Peyer's patch (tissue), 4 donors: ENCODE data around the gene PLEKHA1. TPM values are rescaled to one million over a fixed set of nuclear protein-coding genes. Genes with fewer than 3 reads are reported as not detected.
A peak's percentile ranks its signal among the peaks of the same experiment; 100 is the strongest.

Source experiments
- DNase-seq, 3 donors: peaks; one replicate each; pipeline ENCODE4 v3.0.0-alpha.2; 2017 to 2019
- H3K27ac ChIP-seq, 4 donors: fragments of 200-600 bp; sonication (generic); one replicate each; pipeline ENCODE4 v1.5.1; 2016 to 2019
- H3K27me3 ChIP-seq, 2 donors: fragments of 200-600 bp; sonication (generic); one replicate each; pipeline ENCODE4 v1.5.1; 2019
- H3K36me3 ChIP-seq, 3 donors: fragments of 200-600 bp; sonication (generic); one replicate each; pipeline ENCODE4 v1.5.1; 2016 to 2019
- H3K4me1 ChIP-seq, 4 donors: fragments of 200-600 bp; sonication (generic); one replicate each; pipeline ENCODE4 v1.5.1; 2016 to 2019
- H3K4me3 ChIP-seq, 4 donors: fragments of 200-600 bp; sonication (generic); 1 replicate in 3 of 4; 2 replicates in 1 of 4; pipeline ENCODE4 v1.5.1; 2016 to 2019; ENCODE audit warnings: mild to moderate bottlenecking in 1 of 4
- H3K9me3 ChIP-seq, 4 donors: fragments of 200-600 bp; sonication (generic); one replicate each; pipeline ENCODE4 v1.5.1; 2016 to 2019; ENCODE audit warnings: mild to moderate bottlenecking in 1 of 4
- CTCF ChIP-seq, 6 experiments: fragments of 450-650 bp in 4 of 6; fragments of 200-600 bp in 2 of 6; sonication (generic) in 1 of 6; IDR thresholded peaks; one replicate each; pipeline ENCODE4 v1.5.1; 2017 to 2019; ENCODE audit warnings: antibody characterized with exemption in 6 of 6, mild to moderate bottlenecking in 3 of 6, moderate library complexity in 1 of 6
- POLR2A ChIP-seq, 2 donors: fragments of 450-650 bp; IDR thresholded peaks; one replicate each; pipeline ENCODE4 v1.5.1; 2017; ENCODE audit warnings: antibody characterized with exemption in 2 of 2, mild to moderate bottlenecking in 2 of 2, moderate library complexity in 2 of 2
- total RNA-seq, 4 donors: library from RNA; depleted of rRNA; stranded (reverse); fragments of >200 nt; gene quantifications; one replicate each; pipeline ENCODE4 v1.1.0, GENCODE V29; 2016

The PLEKHA1 gene
- total RNA-seq, 4 donors from 2014 or later = 15.7 to 62.0 (median 43.9) TPM

GRCh38 chr10:122468307-122468925 is 93.9 kb downstream of the PLEKHA1 start:
- H3K36me3 ChIP-seq = no peaks in the 10 kb centered on the region
- DNase-seq = no peak
- H3K4me1 ChIP-seq = peaks cover 0 to 6% (median 0%) of the 10 kb centered on the region in 4 donors
- H3K4me3 ChIP-seq = no peak overlapping the region
- H3K9me3 ChIP-seq = no peaks in the 10 kb centered on the region
- H3K27ac ChIP-seq = peak overlapping the region in 1 of 4 donors; percentile 45
- TF ChIP-seq CTCF (IDR thresholded peaks at IDR 0.05) (no peak), POLR2A (IDR thresholded peaks at IDR 0.05) (no peak)
- H3K27me3 ChIP-seq = no peaks in the 10 kb centered on the region

- Histone ChIP-seq H3K27ac (peak overlapping the region; percentile 35 to 60 (median 46)), H3K27me3 (no peaks in the 10 kb centered on the region), H3K9me3 (no peaks in the 10 kb centered on the region), H3K36me3 (no peaks in the 10 kb centered on the region), H3K4me3 (no peak overlapping the region), H3K4me1 (peaks cover 0 to 10% (median 0%) of the 10 kb centered on the region in 4 donors)
- no peak for DNase-seq
- TF ChIP-seq CTCF (IDR thresholded peaks at IDR 0.05) (no peak), POLR2A (IDR thresholded peaks at IDR 0.05) (no peak)
Observed at GRCh38 chr10:122468926-122469781, 94.6 kb downstream of the PLEKHA1 start.

GRCh38 chr10:122469848-122470247 is 95.3 kb downstream of the PLEKHA1 start:
- TF ChIP-seq POLR2A (IDR thresholded peaks at IDR 0.05) (no peak), CTCF (IDR thresholded peaks at IDR 0.05) (no peak)
- H3K9me3 ChIP-seq = no peaks in the 10 kb centered on the region
- peaks cover 0 to 16% (median 0%) of the 10 kb centered on the region in 4 donors for H3K4me1 ChIP-seq
- H3K27ac ChIP-seq = peak overlapping the region in 1 of 4 donors; percentile 35
- DNase-seq = no peak
- H3K27me3 ChIP-seq = no peaks in the 10 kb centered on the region
- no peaks in the 10 kb centered on the region for H3K36me3 ChIP-seq
- H3K4me3 ChIP-seq = no peak overlapping the region

- no peak overlapping the region for H3K27ac ChIP-seq
- no peak for TF ChIP-seq POLR2A (IDR thresholded peaks at IDR 0.05)
- no peak for TF ChIP-seq CTCF (IDR thresholded peaks at IDR 0.05)
- no peaks in the 10 kb centered on the region for H3K27me3 ChIP-seq
- DNase-seq = no peak
- H3K4me3 ChIP-seq = no peak overlapping the region
- H3K4me1 ChIP-seq = peaks cover 0 to 30% (median 0%) of the 10 kb centered on the region in 4 donors
- H3K9me3 ChIP-seq = no peaks in the 10 kb centered on the region
- no peaks in the 10 kb centered on the region for H3K36me3 ChIP-seq
Observed at GRCh38 chr10:122471531-122472177, 97.1 kb downstream of the PLEKHA1 start.

GRCh38 chr10:122473116-122473515 is 98.6 kb downstream of the PLEKHA1 start:
- Histone ChIP-seq H3K36me3 (no peaks in the 10 kb centered on the region), H3K27ac (no peak overlapping the region), H3K9me3 (no peaks in the 10 kb centered on the region), H3K27me3 (no peaks in the 10 kb centered on the region), H3K4me1 (peaks cover 0 to 30% (median 0%) of the 10 kb centered on the region in 4 donors), H3K4me3 (no peak overlapping the region)
- DNase-seq = no peak
- no peak for TF ChIP-seq POLR2A (IDR thresholded peaks at IDR 0.05)
- TF ChIP-seq CTCF (IDR thresholded peaks at IDR 0.05) = no peak
